ENCODE measurements around the gene MAP1B.

The MAP1B gene

DNA sequence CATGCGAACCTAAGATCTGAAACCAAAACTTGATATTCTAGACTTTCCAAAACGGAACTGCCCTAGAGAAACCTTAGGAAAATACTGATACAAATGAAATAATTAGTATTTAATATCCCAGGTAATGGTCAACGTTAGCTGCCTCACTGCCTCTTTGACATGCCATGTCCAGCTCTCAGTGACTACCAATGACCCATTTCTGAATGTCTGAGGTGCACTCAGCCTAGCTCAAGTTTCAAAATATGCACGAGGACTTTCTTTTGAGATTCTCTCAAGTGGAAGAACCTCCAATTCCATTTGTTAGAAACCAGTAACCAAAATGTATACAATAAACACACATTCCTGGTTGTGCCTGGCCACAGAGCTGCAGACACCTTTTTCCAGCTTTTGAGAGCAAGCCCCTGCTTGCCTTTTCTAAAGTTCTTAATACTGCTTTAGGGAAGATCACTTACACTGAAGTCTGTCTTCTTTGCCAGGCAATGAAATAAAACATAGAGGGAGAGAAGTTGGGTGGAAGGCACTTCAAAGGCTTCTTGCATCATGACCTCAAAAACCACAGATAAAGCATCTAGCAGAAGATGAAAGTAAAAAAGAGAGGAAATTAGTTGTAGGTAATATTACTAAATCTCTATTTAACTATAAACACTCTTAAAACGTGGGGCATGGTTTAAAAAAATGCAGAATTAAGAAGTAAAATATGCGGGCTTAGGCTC, 124.9 kb downstream of the MAP1B start:
- no peak for DNase-seq

DNA sequence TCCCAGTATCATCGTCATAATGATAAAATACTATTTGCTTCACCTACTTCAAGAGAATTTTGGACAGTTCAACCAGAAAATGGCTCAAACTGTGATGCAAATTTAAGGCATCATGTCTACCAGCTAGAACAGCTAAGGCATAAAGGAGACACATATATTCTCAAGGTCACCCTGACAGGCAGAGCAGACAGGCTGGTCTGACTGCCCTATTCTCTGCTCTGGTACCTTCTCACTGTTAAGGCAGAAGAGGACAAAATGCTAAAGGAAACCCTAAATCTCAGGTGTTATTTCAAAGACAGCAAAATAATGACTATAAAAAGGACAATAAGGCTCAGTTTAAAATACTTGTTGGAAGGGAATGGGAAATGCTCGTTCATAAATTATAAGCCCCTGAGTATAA, 125.6 kb downstream of the MAP1B start:
- DNase-seq = no peak

DNA sequence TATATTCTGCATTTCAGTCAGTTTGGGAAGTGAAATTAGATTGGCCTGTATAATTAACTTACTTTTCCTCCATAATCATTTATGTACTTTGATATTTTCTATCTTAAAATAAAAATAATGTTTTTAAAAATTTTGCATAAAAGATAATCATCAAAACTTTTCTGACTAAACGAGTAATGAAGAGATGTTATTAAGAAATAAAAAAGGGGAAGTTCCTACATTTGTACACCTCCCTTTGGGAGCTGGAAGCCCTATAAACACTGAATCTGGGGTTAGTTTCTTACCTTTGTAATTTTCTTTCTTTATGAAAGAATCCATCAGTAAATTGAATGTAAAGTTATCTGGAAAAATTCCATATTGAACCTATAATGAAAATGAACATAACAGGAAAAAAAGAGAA, 126.6 kb downstream of the MAP1B start:
- DNase-seq = no peak

DNA sequence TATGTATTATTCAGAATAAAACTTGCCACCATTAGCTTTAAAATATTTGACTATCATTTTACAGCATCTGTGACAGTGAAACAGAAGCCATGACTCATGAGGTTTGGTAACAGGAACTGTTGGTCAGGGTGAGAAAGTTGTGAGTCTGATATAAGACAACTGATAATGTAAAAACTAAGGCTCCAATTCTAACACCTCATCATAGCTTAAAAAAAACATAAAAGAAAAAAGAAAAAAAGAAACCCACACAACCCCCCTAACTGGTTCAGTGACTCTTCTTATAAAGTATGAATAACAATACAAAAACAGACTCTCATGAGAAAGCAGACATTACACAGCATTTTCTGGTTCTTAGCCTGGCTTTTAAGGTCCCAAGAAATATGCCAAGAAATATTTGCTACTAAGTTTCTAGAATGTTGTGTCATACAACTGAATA, 127.0 kb downstream of the MAP1B start:
- DNase-seq = no peak

DNA sequence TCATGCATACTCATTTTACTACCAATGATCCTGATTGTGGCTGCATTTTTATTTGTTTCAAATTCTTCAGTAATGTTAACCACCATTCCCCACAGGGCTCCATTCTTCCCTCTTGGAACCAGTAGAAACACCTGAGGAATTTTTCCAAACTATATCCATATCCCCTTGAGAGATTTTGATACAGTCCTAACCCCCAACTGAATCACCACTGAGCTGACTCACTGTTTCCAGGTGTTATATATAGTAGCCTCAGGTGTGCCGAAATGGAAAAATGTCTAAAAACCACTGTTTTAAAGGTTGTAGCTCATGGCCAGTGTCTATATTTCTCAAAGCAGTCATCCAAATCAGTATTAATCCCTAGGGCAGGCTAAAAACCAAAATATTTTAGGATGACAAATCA, 127.6 kb downstream of the MAP1B start:
- DNase-seq = no peak

DNA sequence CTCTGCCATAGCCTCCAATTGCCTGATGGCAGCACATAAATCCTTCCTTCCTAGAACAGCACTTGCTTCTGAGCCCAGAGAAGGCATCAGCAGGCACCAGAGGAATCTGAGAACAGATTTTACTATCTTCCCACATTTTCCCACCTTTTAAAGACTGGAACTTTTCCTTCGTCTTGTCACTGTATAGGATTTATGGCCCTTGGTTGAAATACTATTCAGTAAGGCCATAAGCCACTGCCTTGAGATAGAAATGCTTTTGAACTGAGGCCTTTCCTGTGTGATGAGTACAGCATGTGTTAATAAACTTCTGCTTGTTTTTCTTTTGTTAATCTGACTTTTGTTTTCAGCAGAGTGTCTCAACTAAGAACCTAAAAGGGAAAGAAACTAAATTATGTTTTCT, 128.4 kb downstream of the MAP1B start:
- no peak for DNase-seq

DNA sequence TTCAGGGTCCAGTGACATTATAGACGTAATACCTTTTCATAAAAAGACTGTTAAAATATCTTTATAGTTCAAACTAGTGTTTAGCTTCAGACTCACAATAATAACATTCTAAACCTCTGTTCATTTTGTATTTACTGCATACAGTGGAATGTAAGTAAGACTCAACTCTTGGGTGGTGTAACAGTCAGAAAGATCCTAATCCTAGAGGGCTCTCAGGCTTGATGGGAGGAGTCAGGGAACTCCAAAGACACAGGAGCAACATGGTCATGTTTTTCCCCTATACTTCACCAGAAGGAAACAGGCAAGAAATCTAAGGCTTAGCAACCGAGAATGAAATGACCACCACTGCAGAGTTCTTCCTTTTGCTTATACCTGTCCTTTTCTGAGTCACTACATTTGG, 130.1 kb downstream of the MAP1B start:
- no peak for DNase-seq

DNA sequence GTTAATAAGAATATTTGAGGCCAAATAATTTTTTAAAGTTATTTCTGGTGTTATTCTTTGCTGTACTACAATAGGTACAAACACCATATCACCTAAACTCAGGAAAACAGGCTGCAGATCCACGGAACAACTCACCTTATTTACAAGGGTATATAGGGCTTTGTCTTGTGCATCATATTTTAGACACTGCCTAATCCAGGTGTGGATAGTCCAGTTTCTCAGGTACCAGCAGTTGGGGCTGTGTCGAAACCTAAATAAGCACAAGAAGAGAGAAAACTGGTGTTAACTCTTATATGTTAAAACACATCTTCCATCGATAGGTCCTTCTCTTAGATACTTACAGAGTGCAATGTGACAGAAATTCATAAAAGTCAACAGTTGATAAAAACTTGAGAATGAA, 130.6 kb downstream of the MAP1B start:
- no peak for DNase-seq

DNA sequence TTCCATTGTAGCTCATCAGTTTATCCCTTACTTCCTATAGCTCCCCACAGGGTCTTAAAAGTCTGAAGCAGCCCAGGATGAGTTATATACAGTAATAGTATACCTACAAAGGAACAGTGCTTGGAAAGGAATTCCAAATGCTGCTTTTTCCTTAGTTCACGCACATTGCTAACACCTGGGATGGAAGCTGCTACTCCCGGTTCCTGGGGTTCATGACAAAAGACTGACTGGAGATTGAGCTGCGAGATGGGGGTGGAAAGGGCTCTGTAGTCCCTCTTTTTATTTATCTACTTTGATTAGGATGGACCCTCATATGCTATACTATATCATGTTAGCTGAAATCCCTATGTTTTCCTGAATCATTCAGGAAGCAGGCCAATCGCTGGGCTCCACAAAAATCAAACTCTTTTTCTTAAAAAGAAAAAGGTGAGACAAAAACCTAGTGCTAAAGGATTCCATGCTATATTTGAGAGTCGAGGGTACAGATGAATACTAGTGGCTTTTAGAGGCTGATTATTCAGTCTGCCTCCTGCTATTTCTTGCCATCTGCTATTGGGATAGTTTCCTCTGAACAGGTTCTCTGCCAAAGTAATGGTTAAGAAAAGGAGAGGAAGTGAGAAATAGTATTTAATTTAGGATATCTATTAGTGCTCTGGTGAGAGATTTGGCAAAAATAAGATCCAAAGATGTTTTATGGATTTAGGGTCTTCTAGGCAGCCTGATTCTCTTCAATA, 131.6 kb downstream of the MAP1B start:
- DNase-seq = no peak

DNA sequence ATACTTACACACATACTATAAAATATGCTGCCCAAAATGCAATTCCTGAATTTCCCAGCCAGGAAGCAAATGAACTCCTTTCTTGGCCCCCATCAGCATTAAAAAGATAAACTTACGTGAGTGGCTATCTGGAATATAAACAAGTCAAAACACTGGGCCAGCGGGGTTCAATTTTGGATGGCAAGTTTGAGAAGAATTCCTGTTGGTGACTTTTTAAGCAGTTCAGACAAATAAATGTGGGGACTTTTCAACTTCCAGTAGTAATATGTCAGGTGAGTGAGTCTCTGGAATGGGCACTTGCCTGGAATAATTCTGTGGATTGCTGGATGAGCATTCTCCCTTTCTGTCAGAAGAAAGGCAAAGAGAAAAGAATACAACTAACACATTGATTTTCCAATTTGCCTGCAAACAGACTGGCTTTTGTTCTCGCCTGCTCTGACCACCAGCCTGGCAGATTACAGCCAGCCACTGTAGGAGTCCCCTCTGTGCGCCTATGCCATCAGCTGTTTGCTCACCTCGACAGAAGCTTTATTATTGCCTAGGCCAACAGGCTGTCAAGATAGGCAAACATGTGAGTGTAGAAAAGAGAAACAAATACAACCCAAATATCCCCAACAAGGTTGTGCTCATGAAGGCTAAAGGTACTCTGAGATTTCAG, 134.2 kb downstream of the MAP1B start:
- no peak for DNase-seq

DNA sequence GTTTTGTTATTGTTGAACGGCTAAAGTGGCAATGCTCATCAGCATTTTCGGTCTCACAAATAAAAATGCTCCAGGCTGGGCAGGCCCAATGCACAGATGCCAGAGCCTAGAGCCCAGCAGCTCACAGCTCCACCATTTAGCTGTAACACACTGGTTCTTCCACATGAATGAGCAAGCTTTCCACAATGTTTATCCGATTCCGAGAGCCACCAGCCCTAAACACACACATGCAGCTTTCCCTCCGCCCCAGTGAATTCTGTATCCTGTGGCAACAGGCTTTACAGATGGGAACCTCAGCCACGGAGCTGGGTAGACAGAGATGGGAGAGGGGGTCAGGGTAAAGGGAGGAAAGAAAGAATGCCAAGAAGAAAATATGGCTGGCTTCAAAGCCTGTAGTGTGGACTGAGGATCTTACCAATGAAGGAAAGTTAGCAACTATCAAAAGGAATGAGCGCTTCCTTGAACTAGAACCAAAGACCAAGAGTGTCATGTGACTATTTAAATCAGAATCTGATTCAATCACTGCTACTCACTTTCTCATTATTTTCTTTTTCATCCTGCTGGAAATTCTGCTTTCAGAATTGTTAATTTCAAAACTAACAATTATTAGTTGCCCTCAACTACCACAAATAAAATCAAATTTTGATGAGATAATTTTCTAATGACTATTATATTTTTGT, 135.7 kb downstream of the MAP1B start:
- DNase-seq = no peak

DNA sequence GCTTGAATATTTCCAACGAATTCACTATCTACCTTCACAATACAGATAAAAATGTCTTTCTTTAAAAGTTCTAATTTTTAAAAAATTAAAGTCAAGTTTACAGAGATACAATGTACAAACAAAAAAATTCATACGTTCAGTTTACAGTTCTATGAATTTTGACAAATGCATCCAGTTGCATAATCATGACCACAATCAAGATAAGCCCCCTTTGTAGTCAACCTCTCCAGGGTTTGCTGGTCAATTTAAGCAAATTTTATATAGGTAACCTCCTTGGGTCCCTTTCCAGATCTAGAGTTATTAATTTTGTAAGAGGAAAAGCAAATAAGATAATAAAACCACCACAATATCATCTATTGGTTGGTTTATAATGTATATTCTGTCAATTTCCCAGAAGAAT, 136.4 kb downstream of the MAP1B start:
- DNase-seq = no peak

DNA sequence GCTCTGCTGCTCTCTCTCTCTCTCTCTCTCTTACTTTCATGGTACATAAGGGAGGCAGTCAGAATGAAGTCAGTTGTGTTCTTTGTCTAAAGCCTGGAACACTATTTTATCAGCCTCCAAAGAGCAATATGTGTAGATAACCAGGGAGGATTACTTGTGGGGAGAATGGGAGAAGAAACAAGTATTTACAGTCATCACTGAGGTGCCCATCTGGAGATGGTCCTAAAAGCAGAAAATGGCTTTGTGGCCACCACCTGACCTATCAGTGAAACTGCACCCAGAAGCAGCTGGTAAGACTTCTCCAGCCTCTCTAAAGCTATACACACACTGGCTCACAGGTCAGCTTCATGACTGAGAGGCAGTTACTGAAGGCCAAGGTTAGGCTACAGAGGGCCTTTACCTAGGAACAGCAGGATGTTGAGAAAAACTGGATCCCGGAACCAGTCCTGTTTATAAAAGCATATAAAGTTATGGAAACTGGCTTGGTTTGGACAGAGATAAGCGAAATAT, 137.6 kb downstream of the MAP1B start:
- DNase-seq = peak; percentile 51

DNA sequence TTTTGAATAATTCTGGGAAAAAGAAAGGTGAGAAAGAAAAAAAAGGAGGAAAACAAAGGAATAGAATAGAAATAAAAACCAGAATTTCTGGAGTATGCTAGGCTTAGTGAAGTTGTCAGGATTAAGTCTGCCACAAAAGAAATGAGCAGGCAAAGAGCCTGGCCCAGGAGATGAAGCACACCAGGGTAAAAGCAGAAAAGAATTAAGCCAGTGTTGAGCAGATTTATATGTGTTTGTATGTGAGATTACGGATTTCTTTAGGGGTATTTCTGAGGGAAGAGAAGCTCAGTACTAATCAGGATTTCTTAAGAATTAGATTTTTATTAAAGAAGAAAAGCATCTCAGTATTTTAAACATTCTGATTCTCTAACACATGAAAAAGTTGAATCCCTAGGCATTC, 138.3 kb downstream of the MAP1B start:
- DNase-seq = no peak

DNA sequence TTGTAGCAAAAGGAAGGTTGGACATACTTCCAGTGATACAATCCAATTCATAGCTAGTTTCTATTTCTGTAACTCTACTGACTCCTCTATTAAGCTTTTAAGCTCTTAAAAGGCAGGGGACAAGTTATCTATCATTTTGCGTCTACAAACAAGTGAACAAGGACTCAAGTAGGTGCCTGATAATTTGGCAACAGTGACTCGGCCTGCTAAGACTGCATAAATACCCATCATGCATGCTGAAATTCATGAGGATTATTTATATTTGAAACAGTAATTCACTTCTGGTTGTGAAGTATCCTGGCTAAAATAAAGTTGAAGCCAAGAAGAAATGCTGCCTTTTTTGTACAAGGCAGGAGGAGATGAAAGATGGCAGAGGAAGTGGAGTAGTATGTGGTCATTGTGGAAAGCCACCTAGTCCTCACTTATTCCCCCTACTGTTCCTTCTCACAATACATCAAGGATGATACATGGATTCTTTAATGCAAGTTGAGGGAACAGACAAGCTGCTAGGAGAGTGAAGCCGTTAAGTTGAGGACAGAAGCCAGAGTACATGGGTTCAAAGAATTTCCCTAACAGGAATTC, 138.8 kb downstream of the MAP1B start:
- DNase-seq = no peak

DNA sequence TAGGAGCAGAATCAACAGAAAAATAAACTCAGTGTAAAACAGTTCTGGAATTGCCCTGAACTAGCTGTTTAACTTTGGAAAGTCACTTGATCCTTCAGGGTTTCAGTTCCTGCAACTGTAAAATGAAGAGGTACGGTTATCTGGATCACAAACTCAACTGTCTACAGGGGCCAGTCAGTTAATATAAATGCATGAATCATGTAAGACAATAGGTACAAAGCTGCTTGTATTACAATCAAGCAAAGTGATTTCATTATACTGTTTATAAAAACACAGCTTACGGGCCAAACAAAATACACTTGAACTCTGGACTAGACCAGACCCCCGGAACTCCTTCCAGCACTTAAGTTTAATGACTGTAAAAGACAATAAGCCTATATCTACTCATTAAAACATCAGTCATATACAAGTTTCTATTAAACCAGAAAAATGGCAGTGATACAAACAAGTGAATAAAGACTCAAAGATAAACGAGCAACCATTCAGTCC, 139.7 kb downstream of the MAP1B start:
- DNase-seq = no peak

DNA sequence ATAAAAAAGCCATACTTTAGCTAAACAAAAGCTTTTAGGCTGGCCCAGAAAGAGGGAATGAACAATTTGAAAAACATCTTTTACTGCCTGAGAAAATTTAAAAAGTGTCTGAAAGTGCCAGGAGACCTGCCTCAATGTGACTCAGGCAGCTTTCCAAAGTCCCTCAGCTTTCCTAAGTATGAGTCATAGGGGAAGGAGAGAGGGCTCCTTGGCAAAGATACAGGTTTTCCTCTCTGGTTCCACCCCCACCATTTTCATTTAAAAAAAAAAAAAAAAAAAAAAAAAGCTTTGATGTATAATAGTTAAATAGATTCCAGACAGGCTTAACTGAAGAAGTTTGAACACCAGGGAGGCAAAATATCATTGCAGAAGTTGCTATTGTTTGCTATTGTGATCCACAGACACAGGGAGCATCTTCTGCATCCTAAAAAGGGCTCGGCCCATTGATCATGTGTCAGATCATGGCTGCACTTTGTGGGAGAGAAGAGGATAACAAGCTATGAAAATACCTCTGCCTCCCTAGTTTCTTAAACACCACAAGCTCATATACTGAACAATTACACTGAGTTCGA, 141.2 kb downstream of the MAP1B start:
- no peak for DNase-seq

DNA sequence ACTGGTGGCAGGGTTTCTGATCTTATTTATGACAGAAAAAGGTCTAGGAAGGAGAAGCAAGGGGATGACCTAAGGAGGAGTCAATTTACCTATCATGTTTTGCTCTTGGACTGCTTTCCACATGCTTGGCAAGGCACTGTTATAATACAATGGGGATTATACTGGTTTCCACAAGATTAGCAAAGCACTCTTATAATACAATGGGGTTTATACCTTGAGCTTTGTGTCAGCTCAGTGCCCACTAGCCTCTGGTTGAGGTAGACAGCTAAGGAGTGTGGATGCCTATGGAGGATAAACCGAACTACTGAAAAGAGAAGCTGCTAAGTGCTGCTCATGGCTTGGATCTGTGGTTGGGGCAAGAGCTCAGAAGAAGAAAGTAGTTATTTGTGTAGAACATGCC, 144.1 kb downstream of the MAP1B start:
- DNase-seq = no peak

DNA sequence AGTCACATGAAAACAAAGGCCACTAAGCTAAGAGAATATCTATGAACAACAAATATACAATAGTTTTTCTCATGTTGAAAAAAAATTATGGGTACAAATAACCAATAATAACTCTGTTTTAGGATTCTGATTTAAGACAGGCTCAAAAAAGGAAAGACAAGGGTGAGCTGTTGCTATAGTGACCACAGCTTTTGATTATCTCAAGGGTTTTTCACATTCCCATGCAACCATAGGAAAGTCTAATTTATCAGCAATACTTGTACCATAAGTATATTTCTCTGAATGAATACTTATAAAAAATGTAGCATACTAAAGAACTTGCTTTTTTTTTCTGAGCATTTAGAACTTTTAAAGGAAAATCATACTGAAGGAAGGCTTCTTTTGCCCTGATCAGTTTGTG, 144.7 kb downstream of the MAP1B start:
- no peak for DNase-seq

DNA sequence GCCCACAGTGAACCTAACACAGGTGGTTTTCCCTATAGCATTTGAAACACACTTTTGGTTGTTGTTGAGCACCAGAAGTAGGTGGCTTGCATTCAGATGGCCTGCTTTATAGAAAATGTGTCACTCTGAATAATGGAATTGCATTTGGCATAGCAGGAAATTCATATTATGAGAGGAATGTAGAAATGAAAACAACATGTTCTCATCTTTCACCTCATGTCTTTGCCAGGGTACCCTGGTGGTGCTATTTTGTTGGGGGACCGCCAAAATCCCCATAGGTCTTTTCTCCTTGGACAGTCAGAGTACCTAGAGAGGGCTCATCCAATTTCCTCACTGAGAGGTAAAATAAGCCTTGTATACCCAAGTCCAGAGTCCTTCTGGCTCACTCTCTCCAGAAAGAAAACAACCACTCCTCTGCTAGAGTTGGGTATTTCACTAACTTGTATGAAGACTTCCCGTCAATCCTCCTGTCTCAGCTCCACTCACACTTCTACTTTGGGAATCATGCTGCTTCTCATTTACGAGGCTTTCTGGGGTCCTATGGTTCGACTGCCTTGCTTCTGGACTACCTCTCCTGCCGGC, 145.4 kb downstream of the MAP1B start:
- no peak for DNase-seq

DNA sequence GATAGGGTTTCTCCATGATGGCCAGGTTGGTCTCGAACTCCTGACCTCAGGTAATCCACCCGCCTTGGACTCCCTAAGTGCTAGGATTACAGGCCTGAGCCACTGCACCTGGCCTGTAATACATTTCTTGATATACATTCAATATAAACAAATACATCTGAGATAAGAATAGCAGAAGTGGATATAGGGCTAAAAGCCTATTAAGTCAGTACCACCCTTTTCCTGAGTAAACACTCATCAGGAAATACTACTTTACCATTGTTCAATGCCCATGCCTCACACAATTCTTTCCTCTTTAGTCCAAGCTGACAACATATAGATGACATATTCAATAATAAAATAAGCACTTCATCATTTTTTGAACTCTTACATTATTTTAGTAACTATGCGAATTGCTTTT, 148.0 kb downstream of the MAP1B start:
- no peak for DNase-seq

DNA sequence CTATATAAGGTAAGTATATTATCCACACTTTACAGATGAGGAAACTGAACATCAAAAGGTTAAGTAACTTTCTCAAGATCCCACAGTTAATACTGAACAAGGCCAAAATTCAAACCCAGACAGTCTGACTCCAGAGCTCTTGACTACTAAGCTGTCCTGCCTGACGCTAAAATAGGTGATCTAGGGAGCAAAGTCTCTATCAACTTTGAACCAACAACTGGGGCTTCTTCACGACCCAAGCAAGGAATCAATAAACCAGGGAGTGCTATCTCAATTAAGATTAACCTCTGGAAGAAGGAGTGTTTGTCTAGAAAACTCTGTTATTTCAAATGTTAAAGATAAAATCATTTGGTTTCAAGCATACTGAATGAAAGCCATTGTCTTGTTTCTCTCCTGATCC, 148.4 kb downstream of the MAP1B start:
- DNase-seq = no peak
